DMS 273 treated with DMSO at 0.1 percent for 48 hours (cell line): ENCODE data around the gene AKAP5.
"Not testable (repeated sequence)": the region's sequence is repeated elsewhere in the genome, so short reads cannot be mapped to it uniquely, and the experiment has no call there.

Source experiments
- DNase-seq: peaks from one replicate; lab custom pipeline; 2025; lab: John Stamatoyannopoulos, UW

Gene AKAP5

DNA sequence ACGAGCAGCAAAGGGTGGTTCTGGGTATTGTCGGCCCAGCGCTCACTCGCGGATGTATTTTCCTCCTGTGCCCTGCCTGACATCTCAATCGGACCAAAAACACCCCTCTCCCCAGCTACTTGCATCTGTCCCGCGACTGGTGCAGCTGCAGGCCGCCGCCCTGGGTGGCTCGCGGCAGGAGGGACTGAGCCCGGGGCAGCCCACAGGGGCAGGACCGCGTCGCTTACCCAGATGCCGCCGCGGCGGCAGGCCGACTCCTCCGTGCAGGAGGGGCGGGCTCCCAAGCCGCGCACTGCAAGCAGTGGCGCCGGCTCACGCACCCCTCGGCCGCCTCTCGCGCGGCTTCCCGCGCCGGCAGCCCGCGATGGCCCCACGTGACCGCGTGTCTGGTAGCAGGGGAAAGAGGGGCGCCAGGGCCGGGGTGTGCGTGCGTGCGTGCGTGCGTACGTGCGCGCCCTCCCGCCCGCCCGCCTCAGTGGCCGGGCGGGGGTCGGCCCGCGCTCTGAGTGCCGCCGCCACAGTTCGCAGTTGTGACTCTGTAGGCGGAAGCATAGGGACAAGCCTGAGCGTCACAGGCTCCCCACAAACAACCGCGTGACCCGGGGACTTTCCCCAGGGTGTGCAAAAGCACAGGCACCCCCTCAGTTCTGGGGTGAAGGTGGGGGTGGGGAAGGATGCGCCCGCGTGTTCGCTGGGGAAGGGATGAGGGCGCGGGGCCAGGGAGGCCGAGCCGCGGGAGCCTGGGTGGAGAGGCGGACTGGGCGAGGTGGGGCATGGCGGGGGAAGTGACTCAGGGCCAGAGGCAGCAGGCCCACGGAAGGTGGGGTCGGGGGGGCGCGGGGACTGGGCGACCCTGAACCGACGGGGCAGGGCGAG, 38.4 kb downstream of the AKAP5 start, which contains the start of gene ZBTB25:
Gene ZBTB25 (minus strand): TSS at position 405 of the 876 bp plus-strand sequence. CDS start 13,305 bp downstream, outside the sequence.
- peak; percentile 69 for DNase-seq

- peak; percentile 74 for DNase-seq
Observed at GRCh38 chr14:64504310-64504896, 39.1 kb downstream of the AKAP5 start, which contains the start of gene ZBTB1. TSS of gene ZBTB1 (plus strand) at chr14:64504770. CDS start at chr14:64521505, 16,735 bp downstream.

DNA sequence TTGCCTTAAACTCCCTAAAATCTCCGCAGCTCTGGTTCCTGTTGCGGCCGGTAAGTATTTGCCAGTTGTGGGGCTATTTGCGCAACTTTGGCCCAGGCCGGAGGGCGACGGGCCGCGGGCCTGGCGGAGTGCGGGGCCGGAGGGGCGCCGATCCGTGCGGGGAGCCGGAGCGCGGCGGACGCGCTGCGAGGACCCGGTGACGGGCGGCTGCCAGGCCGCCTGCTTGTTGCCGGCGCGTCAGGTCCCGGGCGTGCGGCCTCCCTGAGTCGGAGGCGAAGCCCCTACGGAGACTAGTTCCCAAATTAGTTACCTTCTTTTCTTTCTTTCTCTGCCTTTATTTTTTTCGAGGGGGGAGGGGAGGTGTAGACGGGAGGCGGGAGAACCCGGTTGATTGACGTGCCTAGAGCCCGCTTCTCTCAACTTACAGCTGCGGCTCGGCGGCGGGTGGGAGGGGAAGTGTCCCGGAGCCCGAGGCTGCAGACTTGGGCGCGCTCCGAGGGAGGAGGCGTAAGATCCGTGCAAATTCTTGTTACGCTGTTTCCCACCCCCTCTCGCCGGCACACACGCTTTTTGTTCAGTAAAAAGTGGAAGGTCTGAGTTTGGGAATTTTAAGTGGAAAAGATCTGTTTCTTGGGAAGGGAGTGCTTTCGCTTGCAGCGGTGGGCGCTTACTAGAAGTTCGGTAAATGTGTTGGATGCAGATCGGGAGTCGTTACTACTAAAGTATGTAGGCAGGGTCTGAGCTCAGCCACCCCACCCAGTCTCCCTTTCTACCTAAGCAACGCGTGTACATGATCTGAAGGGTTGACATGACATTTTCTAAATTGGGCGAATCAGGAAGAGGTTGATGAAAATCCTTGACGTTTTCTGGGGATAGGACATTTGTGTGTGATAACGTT, 39.8 kb downstream of the AKAP5 start:
- peak; percentile 65 for DNase-seq

- DNase-seq = no peak
Observed at GRCh38 chr14:64506721-64507120, 41.4 kb downstream of the AKAP5 start.

DNA sequence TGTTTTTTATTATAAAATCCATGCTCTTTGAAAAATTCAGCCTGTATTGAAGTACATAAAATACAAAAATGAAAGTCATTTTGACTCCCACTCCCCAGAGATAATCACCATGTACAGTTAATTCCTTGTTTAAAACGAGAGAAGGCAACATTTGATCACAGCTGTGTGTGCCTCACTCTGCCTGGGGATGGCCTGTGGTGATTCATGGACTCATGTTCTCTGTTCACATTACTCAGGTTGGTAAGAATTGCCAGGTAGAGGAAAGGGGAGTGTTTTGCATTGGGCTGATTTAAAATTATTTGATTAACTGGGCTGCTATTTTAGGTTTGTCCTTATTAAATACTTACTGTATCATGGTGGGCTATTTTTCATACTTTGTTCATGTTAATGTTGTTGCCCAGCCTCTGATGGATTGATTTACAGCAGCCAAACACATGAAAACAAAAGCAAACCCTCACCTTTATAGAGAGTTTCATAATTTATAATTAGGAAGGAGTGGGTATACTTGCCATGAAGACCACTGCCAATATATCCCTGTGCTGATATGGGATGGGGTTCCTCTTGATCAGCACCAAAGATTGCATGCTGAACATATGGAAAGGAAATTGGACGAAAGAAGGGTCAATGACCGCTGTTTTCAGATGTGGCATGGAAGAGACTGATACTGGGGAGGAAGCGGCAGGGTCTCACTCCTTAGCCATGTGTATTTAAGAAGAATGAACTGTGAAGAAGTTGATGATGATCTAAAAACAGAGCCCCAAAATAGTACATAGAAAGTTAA, 42.3 kb downstream of the AKAP5 start:
- no peak for DNase-seq

DNA sequence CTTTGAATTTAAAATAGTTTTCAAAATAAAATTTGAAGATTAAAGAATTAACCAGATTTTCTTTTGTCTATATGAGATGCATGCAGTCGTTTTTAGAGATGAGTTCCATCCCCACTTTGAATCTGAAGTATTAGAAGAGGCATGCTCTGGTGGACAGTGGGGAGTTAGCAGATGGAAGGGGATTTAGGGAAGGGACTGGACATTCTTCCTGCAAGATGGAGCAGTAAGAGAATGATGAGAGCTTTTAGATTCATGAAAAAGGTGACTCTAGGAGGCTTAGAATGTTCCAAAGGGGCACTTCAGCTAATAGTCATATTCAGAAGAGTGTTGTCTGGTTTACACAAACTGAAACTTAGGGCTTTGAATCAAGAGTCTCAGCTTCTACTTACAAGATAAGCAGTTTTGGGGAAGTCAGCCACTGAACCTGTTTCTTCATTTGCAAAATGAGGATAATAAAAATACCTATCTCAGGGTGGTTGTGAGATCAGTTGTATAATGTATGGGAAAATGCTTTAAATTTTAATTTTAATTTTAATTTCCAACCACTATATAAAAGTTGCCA, 43.0 kb downstream of the AKAP5 start:
- DNase-seq = no peak

DNA sequence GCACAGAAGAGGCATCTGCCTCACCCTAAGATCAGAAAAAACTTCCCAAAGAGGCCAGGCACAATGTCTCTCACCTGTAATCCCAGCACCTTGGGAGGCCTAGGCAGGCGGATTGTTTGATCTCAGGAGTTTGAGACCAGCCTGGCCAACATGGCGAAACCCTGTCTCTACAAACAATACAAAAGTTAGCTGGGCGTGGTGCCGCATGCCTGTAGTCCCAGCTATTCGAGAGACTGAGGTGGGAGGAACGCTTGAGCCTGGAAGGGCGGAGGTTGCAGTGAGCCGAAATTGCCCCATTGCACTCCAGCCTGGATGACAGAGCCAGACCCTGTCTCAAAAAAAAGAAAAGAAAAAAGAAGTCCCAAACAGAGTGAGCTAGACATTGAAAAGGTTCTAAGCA, 43.7 kb downstream of the AKAP5 start:
- no peak for DNase-seq

DNA sequence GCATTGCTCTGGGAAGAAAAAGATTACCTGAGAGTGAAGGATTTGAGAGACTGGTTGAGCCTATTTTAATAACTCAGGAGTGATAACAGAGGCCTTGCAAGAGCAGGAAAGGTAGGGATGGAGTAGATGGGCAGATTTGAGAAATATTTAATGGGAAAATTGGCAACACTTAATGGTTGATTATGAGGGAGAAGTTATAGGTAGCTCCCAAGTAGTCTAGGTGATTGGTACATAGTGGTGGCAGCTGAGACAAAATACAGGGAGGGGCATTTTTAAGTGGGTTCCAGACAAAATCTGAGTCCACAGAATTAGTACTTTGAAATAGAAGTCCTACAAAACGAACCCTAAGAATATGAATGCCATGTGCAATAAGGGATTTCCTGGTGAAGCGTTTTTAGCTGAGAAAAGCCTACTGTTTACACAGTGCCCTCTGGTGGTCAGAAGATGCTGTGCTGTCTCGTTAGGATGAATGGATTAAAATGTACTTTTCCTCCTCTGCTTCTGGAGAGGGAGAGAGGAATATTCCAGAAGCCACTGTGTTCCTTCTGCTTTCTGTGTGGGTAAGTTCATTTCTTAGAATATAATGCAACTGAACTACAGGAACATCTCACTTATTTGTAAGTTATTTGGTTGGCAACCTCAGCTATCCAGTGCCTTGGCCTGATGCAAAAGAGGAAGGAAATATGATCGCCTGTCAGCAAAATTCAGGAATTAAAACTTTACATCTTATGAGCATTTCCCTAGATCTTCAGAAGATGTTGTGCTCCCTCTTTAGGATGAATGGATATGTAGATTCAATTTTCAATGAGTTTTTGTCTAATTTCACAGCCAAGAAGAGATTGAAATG, 45.7 kb downstream of the AKAP5 start:
- peak; percentile 50 for DNase-seq

DNA sequence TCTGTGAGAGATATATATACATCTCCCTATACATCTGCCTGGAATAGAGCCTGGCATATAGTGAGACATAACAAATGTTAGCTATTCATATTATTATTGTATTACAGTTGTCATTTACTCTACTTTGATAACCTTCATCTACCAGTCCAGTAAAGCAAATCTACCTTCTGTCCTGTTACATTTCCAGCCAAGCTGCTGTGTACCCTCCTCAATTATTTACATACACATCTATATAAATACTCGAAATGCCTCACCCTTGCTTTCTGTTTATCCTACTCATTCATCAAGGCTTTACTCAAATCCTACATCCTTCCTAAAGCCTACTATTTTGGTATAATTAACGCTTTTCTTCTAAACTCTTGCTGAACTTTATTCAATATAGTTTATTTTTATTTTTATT, 48.0 kb downstream of the AKAP5 start:
- DNase-seq = no peak

DNA sequence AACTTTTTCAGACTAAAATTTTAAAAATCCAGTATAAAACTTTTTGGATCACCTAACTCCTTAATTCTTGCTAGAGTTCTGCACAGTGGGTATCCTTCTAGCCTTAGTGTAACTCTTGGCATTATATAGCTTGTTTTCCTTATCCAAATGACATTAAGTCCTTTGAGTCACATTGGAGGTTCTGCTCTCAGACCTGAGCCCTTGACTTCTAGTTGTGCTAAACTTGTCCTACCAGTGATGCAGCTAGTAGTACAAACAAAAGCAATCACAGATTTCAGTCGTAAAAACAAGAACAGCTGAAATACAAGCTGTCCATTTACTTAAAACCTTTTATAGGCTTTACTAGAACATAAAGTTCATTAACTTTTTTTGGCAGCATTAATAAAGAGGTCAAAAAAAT, 49.8 kb downstream of the AKAP5 start:
- DNase-seq = no peak

- DNase-seq = no peak
Observed at GRCh38 chr14:64516969-64517368, 51.7 kb downstream of the AKAP5 start.

GRCh38 chr14:64517667-64518066, 52.4 kb downstream of the AKAP5 start:
- not testable (repeated sequence) for DNase-seq

DNA sequence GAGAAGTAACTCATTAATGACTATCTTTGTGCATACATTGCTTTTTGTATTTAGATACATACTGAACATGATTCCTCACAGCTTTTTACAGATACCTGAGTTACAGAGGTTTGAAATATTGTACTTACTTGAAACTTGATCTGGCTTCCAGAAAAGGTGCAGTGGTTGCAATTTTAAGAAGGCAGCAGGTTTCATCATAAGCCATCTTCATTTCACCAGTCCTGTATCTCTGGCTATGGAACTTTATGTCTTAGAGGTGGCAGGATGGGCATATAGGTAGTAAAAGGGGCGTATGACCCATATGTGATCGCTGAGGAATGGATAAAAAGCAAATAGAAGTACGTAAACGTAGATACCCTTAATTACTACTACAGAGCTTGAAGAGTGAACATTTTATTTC, 52.9 kb downstream of the AKAP5 start:
- no peak for DNase-seq

DNA sequence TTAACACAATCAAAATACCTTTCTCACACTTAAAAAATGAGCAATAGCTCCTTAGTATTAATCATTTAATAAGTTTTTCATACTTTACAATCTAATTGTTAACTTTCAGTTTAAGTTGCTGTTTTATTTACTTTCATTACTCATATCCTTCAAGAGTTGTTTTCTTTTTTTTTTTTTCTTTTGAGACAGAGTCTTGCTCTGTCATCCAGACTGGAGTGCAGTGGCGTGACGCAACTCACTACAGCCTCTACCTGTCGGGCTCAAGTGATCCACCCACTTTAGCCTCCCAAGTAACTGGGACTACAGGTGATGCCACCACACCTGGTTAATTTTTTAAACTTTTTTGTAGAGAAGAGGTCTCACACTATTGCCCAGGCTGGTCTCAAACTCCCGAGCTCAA, 55.4 kb downstream of the AKAP5 start:
- no peak for DNase-seq

DNA sequence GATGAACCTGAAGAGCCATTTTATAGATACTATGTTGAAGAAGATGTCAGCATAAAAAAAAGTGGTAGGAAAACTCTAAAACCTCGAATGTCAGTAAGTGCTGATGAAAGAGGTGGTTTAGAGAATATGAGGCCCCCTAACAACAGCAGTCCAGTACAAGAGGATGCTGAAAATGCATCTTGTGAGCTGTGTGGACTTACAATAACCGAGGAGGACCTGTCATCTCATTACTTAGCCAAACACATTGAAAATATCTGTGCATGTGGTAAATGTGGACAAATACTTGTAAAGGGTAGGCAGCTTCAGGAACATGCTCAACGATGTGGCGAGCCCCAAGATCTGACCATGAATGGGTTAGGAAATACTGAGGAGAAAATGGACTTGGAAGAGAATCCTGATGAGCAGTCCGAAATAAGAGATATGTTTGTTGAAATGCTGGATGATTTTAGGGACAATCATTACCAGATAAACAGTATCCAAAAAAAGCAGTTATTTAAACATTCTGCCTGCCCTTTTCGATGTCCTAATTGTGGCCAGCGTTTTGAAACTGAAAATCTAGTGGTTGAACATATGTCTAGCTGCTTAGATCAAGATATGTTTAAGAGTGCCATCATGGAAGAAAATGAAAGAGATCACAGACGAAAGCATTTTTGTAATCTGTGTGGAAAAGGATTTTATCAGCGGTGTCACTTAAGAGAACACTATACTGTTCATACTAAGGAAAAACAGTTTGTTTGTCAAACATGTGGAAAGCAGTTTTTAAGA, 57.5 kb downstream of the AKAP5 start:
- no peak for DNase-seq
